GM19025 (cell line): ENCODE results near the gene CACNA1C.

Experiments
- ATAC-seq: cut with Tn5 transposase; IDR thresholded peaks from one replicate; pipeline ENCODE4 v1.9.1; 2021; ENCODE audit warnings: mild to moderate bottlenecking, low read depth, moderate library complexity; ENCODE audit not compliant: unreplicated experiment

The CACNA1C gene

GRCh38 chr12:2108975-2109671 lies 56.3 kb downstream of the CACNA1C start:
- no peak for ATAC-seq

- ATAC-seq, result no peak
Observed at GRCh38 chr12:2110127-2110526, 57.3 kb downstream of the CACNA1C start.

- no peak for ATAC-seq
Observed at GRCh38 chr12:2110849-2111566, 58.2 kb downstream of the CACNA1C start.

DNA sequence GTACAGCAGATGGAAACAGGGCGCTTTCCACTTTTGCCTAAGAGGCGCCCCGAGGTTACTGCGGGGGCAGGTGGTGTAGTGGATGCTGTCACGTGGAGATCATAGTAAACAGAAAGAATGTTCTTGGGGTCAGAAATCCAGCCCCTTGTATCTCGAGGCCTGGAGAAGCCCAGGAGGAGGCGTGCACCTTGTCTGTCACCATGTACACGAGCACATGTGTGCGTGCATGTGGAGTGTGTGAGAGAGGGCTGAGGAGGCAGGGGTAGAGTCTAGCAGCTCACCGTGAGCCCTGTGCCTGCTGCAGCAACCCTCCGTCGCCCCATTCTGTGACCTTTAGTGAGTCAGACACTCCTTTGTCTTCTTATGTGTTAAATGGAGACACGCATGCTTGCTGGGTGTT lies 59.0 kb downstream of the CACNA1C start:
- ATAC-seq, result no peak

DNA sequence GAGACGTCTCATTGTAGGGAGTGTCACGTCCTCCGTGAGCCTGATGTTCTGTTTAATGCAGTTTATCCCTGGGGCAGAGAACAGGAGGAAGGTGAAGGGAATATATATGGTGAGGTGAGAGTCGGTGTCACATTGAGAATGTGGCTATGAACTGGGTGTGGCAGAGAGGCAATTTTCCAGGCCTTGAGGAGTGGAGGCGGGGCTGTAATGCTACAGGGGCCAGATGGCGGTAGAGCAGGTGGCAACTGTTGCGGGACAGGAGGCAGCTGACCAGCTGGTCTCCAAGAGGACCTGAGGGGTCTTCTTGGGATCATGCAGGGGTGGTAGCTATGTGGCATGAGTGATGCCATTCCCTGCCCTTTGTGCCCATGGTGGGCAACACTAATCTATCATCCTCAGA lies 59.6 kb downstream of the CACNA1C start:
- no peak for ATAC-seq

GRCh38 chr12:2113119-2113912 lies 60.5 kb downstream of the CACNA1C start:
- ATAC-seq, result no peak

DNA sequence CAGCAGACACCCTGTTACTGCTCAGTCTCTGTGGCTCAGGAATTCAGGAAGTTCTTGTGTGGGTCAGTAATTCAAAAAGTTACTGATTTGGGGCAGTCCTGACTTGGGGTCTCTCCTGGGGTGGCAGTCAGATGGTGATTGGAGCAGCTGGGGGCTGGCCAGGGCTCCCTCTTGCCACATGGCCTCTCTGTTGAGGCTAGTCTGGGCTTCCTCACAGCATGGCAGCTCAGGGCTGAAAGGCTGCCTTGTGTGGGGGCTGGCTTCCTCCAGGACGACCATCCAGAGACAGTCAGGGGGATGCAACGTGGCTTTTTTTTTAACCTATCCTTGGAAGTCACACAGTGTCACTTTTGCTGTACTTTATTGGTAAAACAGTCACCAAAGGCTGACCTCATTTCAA lies 61.3 kb downstream of the CACNA1C start:
- ATAC-seq, result no peak

DNA sequence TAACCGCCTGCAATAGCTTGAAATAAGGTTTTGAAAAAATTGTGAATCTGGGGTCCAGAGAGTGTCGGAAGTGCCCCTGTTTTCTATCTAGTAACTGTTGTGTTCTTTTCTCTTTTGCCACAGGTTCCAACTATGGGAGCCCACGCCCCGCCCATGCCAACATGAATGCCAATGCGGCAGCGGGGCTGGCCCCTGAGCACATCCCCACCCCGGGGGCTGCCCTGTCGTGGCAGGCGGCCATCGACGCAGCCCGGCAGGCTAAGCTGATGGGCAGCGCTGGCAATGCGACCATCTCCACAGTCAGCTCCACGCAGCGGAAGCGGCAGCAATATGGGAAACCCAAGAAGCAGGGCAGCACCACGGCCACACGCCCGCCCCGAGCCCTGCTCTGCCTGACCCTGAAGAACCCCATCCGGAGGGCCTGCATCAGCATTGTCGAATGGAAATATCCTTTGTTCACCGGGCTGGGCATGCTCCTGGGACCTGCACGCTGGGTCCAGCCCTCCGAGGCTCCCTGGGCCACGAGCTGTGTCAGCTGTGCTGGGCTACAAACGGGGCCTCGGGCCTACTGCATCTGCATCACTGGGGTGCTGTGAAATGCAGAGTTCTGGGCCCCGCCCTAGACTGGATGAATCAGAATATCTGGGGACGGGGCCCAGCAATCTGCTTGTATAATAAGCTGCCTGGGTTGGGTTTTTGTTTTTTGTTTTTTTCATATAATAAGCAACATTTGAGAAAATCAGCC lies 62.5 kb downstream of the CACNA1C start:
- no peak for ATAC-seq

GRCh38 chr12:2117541-2117940 lies 64.8 kb downstream of the CACNA1C start:
- no peak for ATAC-seq

GRCh38 chr12:2118061-2118460 lies 65.3 kb downstream of the CACNA1C start:
- no peak for ATAC-seq

GRCh38 chr12:2118481-2119255 lies 65.9 kb downstream of the CACNA1C start:
- ATAC-seq, result no peak

GRCh38 chr12:2119266-2119665 lies 66.5 kb downstream of the CACNA1C start:
- ATAC-seq, result no peak

DNA sequence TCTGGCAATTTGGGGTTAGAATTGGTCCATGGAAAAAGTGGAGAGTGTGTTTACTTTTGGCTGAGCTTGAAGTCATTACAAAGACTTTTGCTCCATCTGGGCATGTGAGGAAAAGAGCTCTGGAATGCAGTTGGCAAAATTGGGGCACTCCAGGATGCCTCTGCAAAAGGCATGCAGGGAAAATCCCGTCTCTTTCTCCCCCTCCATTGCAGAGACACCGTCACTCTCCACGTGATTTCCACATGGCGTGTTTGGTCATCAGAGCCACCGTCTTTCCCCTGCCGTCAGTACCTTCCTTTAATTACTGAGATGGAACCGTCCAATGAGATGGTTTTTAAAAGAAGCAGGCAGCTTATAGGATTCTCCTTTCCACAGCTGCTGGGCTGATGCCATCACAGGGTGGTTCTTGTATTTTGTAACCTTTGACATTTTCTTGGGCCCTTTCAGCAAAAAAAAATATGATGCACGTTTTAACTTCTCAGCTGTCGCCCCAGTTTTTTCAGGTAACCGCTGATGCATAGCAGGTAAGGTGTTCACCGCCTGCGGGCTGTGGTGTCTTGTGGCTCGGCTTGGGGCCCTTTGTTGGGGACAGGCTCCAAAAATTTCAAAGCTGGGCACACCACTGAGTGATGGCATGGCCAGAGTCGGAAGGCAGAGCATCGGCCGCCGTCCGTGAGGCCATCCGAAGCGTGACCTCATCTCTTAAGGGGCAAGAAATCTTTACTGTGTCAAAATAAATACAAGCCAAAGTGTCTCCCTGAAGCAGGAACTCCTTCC lies 68.4 kb downstream of the CACNA1C start:
- no peak for ATAC-seq

- no peak for ATAC-seq
Observed at GRCh38 chr12:2124466-2125023, 71.8 kb downstream of the CACNA1C start.

DNA sequence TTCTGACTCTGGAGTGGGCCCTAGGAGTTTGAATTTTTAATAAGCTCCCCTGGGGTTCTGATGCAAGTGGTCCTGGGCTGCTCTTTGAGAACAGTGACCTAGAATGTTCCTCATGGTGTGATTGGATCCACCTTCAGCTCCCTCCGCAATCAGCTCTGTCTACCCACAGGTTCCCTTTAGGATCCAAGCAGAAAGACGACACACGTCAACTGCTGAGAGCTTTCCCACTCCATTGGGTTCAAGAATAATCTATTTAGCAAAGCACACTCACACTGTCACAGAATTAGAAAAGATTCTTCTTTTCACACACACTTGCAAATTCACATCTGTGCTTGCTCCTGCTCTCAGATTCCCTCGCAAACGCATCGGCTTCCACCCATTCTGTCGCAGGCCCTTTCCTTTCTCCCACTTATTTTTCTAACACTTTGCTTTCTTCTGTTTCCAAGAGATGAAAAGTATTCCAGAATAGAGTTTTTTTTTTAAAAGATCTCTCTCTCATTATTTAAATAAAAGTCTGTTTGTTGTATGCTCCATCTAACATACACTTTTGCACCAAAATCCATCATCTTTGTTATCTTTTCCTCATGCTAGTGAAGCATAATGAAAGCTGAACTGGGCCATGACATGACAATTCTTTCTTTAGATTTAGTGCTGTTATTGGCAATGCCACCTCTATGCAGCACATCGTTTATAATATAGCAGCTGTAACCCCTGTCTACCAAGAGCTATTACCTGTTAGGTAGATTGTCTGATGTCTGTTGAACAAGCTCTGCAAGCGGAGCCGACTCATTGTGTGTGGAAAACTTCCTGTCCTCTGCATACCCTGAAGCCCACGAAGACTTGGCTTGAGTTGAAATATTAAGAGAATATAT lies 73.1 kb downstream of the CACNA1C start:
- ATAC-seq, result no peak

DNA sequence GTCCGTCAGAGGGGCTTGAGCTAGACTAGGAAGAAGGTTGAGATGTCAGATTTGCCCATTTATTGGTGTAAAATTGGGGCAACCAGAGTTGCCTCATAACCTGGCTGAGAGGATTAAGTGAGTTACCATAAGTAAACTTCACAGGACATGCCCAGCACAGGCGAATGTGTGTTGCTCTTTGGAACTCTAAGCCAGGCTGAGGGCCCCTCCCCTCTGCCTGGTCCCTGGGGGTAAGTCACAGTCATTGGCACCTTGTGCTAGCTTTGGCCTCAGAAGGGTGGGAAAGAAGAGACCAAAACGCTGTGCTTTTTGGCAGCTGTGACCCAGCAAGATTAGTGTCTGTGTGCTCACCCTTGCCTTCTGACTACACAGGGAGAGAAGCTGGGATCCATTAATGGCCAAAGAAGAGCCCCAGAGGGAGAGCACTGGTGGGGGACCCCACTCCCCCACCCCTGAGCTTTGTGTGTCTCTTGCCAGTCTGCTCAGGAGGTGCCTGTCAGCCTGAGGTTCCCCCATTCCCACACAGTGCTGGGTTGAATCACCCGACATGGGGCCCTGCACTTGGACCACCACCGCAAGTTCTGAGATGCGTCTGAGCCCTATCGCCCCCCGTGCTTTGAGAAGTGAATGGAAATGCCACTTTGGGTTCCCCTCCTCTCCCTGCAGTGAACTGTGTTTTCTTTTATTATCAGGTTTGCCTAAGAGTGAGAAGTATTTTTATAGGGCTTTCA lies 74.1 kb downstream of the CACNA1C start:
- ATAC-seq, result no peak

- no peak for ATAC-seq
Observed at GRCh38 chr12:2129076-2129475, 76.3 kb downstream of the CACNA1C start.
